Caki2 (cell line): ENCODE results near the gene PXMP4. TPM values are rescaled to one million over a fixed set of nuclear protein-coding genes. Genes with fewer than 3 reads are reported as not detected.
"Not testable (repeated sequence)": the region's sequence is repeated elsewhere in the genome, so short reads cannot be mapped to it uniquely, and the experiment has no call there.

Experiments used
- DNase-seq: peaks from one replicate; pipeline ENCODE4 v3.0.0-alpha.2; 2015; ENCODE audit warnings: low read depth
- in situ Hi-C: cut with HindIII; loops from 2 replicates; pipeline ENCODE4 v1.10.0; 2016; ENCODE audit warnings: low sequenced_read_pairs, low pct_unique_long_range_greater_than_20kb, mixed read lengths
- total RNA-seq: library from RNA; depleted of rRNA; stranded (reverse); fragments of >200 nt; shearing (Covaris generic); gene quantifications from 2 replicates; pipeline ENCODE4 v1.2.3, GENCODE V29; 2014; ENCODE audit warnings: low replicate concordance; rRNA removed

Gene PXMP4
- 3.3 and 4.9 TPM in 2 replicates for total RNA-seq

- in situ Hi-C loops, result no loop called here
These were observed at the start of gene PXMP4 for GRCh38 chr20:33719989-33720709. PXMP4 (minus strand) TSS chr20:33720310; CDS start chr20:33720207, 103 bp downstream.

GRCh38 chr20:33769043-33769442 is 48.9 kb upstream of the PXMP4 start:
- no peak for DNase-seq
- in situ Hi-C loops, result no loop called here

More at GRCh38 chr20:33719989-33720709, at the start of gene PXMP4:
- peak; percentile 99 for DNase-seq

GRCh38 chr20:33767777-33768138 is 47.6 kb upstream of the PXMP4 start:
- DNase-seq, result no peak
- in situ Hi-C loops, result no loop called here

GRCh38 chr20:33766686-33767085 is 46.6 kb upstream of the PXMP4 start:
- in situ Hi-C loops, result no loop called here
- DNase-seq, result no peak

- no peak for DNase-seq
- in situ Hi-C loops, result no loop called here
These were observed 45.5 kb upstream of the PXMP4 start for GRCh38 chr20:33765592-33765991.

GRCh38 chr20:33765099-33765498 is 45.0 kb upstream of the PXMP4 start:
- no peak for DNase-seq
- in situ Hi-C loops, result no loop called here

- DNase-seq, result no peak
- in situ Hi-C loops, result no loop called here
These were observed 41.7 kb upstream of the PXMP4 start for GRCh38 chr20:33761698-33762250.

GRCh38 chr20:33757458-33757857 is 37.3 kb upstream of the PXMP4 start:
- no peak for DNase-seq
- in situ Hi-C loops, result no loop called here

GRCh38 chr20:33757046-33757445 is 36.9 kb upstream of the PXMP4 start:
- DNase-seq, result no peak
- in situ Hi-C loops, result no loop called here

- DNase-seq, in situ Hi-C loops: not testable (repeated sequence)
These were observed 35.9 kb upstream of the PXMP4 start for GRCh38 chr20:33755936-33756490.

GRCh38 chr20:33753763-33754162 is 33.7 kb upstream of the PXMP4 start:
- in situ Hi-C loops, result no loop called here
- no peak for DNase-seq

- in situ Hi-C loops, result no loop called here
- DNase-seq, result no peak
These were observed 33.0 kb upstream of the PXMP4 start for GRCh38 chr20:33753143-33753542.

GRCh38 chr20:33751775-33752174 is 31.7 kb upstream of the PXMP4 start:
- in situ Hi-C loops, result no loop called here
- DNase-seq, result peak; percentile 36

GRCh38 chr20:33746325-33746998 is 26.4 kb upstream of the PXMP4 start:
- no peak for DNase-seq
- in situ Hi-C loops, result no loop called here

GRCh38 chr20:33744773-33745385 is 24.8 kb upstream of the PXMP4 start:
- no peak for DNase-seq
- in situ Hi-C loops, result no loop called here

- in situ Hi-C loops, result no loop called here
- no peak for DNase-seq
These were observed 24.1 kb upstream of the PXMP4 start for GRCh38 chr20:33744181-33744580.

GRCh38 chr20:33740189-33740588 is 20.1 kb upstream of the PXMP4 start:
- in situ Hi-C loops, result no loop called here
- no peak for DNase-seq

- in situ Hi-C loops, result no loop called here
- no peak for DNase-seq
These were observed 19.4 kb upstream of the PXMP4 start for GRCh38 chr20:33739493-33739892.

- in situ Hi-C loops, result no loop called here
- no peak for DNase-seq
These were observed 16.9 kb upstream of the PXMP4 start for GRCh38 chr20:33736962-33737361.
